A549 treated with dexamethasone at 1 μM for 4 hours (cell line): ENCODE measurements around the gene CEP89. TPM values are rescaled to one million over a fixed set of nuclear protein-coding genes. Genes with fewer than 3 reads are reported as not detected.

Experiments used
- total RNA-seq: library from RNA; stranded (reverse); fragments of 200-300 nt; extraction: Qiagen RNA extraction; gene quantifications from 5 replicates; pipeline ENCODE4 v1.2.3, GENCODE V29; 2022

The CEP89 gene
- 42.4 to 51.9 TPM (median 48.6 TPM) in 5 replicates for total RNA-seq

GRCh38 chr19:32971715-32972540, at the start of gene CEP89, which contains the start of gene FAAP24:
Gene CEP89 (minus strand): TSS chr19:32971958. CDS start chr19:32971874, 84 bp downstream.
Gene FAAP24 (plus strand): TSS chr19:32972242. CDS start chr19:32973197, 955 bp downstream.

GRCh38 chr19:32869369-32869965, 102.3 kb downstream of the CEP89 start, which contains the start of gene SLC7A9:
Gene SLC7A9 (minus strand): TSS chr19:32869767. CDS start chr19:32868534, 1,233 bp downstream.

Other genes starting within 250 kb of the CEP89 start
- gene SLC7A9, start 102.2 kb downstream of the CEP89 start, total RNA-seq, result 0.23 to 0.57 TPM (median 0.49 TPM) in 5 replicates
- 12.6 to 15.2 TPM (median 14.6 TPM) in 5 replicates for gene FAAP24, start 284 bp upstream of the CEP89 start, total RNA-seq
- gene RHPN2, start 92.9 kb upstream of the CEP89 start, total RNA-seq, result 39.3 to 49.0 TPM (median 46.9 TPM) in 5 replicates
- 11.0 to 14.7 TPM (median 12.9 TPM) in 5 replicates for gene GPATCH1, start 109.2 kb upstream of the CEP89 start, total RNA-seq
- 0.07 to 0.19 TPM (median 0.15 TPM) in 4 of 5 replicates, not detected in the other for gene WDR88, start 160.2 kb upstream of the CEP89 start, total RNA-seq
- gene LRP3, start 222.4 kb upstream of the CEP89 start, total RNA-seq, result 27.3 to 56.1 TPM (median 54.8 TPM) in 5 replicates